T1000 (cell line): ENCODE data around the gene GAK.
"Not testable (repeated sequence)": the region's sequence is repeated elsewhere in the genome, so short reads cannot be mapped to it uniquely, and the experiment has no call there.

Experiments
- DNase-seq: peaks from one replicate; lab custom pipeline; 2025; ENCODE audit warnings: mixed read lengths; lab: John Stamatoyannopoulos, UW

The GAK gene

GRCh38 chr4:952881-953573, 20.9 kb upstream of the GAK start:
- DNase-seq, result no peak

GRCh38 chr4:951594-952468, 19.7 kb upstream of the GAK start:
- no peak for DNase-seq

GRCh38 chr4:951186-951585, 19.1 kb upstream of the GAK start:
- no peak for DNase-seq

GRCh38 chr4:950136-951020, 18.3 kb upstream of the GAK start:
- DNase-seq, result no peak

GRCh38 chr4:949656-950055, 17.5 kb upstream of the GAK start:
- DNase-seq, result no peak

GRCh38 chr4:948936-949300, 16.8 kb upstream of the GAK start:
- no peak for DNase-seq

GRCh38 chr4:948101-948935, 16.2 kb upstream of the GAK start:
- no peak for DNase-seq

- DNase-seq, result no peak
Observed at GRCh38 chr4:947491-947971, 15.4 kb upstream of the GAK start.

- no peak for DNase-seq
Observed at GRCh38 chr4:946517-947471, 14.7 kb upstream of the GAK start.

- DNase-seq, result no peak
Observed at GRCh38 chr4:946103-946450, 14.0 kb upstream of the GAK start.

- no peak for DNase-seq
Observed at GRCh38 chr4:945274-946102, 13.4 kb upstream of the GAK start.

- DNase-seq, result not testable (repeated sequence)
Observed at GRCh38 chr4:939508-939907, 7.4 kb upstream of the GAK start.

GRCh38 chr4:932713-933070, 576 bp upstream of the GAK start:
- no peak for DNase-seq

GRCh38 chr4:931194-931959, 739 bp downstream of the GAK start:
- no peak for DNase-seq

- DNase-seq, result no peak
Observed at GRCh38 chr4:930827-931193, 1.3 kb downstream of the GAK start.

- DNase-seq, result no peak
Observed at GRCh38 chr4:930028-930551, 2.0 kb downstream of the GAK start.

GRCh38 chr4:929096-929765, 2.9 kb downstream of the GAK start:
- no peak for DNase-seq

- DNase-seq, result not testable (repeated sequence)
Observed at GRCh38 chr4:927566-927965, 4.5 kb downstream of the GAK start.
